NCI-H524 (cell line): ENCODE measurements around the gene GORASP1.
A peak's percentile ranks its signal among the peaks of the same experiment; 100 is the strongest.
"Not testable (repeated sequence)": the region's sequence is repeated elsewhere in the genome, so short reads cannot be mapped to it uniquely, and the experiment has no call there.

Source experiments
- DNase-seq, 2 experiments: peaks; one replicate each; lab custom pipeline; 2025; lab: John Stamatoyannopoulos, UW

The GORASP1 gene

DNA sequence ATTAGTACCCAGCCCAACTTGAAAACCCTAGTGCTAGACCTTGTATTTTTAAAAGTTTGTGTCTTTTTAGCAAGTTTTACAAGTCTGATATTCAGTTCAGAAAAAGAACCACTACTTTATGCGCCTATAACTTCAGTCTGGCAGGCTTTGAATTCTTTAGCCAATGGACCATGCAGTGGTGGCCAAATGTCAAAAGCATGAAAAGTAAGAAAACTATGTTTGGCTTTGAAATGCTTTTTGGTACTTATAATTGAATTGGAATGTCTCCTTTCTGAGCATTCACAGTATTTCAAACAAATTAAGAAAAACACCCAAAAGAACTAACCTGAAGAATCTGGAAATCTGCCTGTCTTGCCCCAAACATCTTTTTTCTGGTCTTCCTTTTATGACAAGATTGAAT lies 42.8 kb downstream of the GORASP1 start:
- no peak for DNase-seq

- DNase-seq: no peak
These were observed 44.3 kb downstream of the GORASP1 start for GRCh38 chr3:39063143-39063542.

GRCh38 chr3:39062180-39062579 lies 45.2 kb downstream of the GORASP1 start:
- no peak for DNase-seq

GRCh38 chr3:39061228-39061627 lies 46.2 kb downstream of the GORASP1 start:
- not testable (repeated sequence) for DNase-seq

DNA sequence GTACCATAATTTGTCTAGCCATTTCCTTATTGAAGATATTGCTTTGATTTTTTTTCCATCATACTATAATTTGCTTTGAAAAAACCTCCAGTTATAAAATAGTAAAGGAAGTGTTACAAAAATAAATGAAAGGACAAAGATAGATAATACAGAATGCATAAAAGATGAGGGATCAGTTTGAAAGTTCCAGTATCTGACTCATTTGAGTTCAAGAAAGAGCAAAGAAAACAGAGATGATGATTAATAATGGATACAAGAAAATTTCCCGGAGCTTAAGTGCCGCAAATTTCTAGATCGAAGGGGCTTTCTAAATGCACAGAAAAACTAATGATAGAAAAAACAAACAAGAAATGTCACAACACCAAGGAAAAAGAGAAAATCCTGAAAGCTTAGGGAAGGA lies 51.3 kb downstream of the GORASP1 start:
- no peak for DNase-seq

DNA sequence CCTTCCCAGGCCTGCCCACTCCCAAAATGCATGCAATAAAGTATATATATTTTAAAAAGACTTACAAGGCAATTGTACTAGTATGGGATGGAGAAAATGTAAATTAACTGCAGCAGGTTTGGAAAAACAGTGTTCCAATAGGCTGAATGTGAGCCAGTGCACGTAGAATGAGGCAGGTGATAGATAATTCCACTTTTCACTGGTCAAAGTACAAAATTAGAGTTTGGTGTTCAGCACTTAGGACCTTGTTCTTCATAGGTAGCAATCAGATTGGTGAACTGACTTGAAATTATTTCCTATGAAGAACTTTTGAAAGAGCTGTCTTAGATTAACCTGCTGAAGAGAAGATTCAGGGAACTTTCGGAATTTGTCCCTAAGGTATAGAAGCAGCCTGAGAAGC lies 53.7 kb downstream of the GORASP1 start:
- DNase-seq: no peak

DNA sequence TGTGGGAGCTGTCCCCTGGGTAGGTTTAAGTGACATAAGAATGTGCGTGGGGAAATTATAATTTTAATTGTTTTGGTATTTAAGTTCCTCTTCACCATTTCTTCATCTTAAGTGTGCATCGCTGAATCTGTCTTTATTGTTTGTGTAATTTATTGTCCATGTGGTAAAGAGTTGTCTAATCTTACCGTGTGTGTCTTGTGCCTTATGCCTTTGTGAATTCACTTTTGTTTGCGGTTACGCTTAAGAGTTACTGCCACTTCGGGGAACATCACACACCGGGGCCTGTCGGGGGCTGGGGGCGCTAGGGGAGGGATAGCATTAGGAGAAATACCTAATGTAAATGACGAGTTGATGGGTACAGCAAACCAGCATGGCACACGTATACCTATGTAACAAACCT lies 54.8 kb downstream of the GORASP1 start:
- DNase-seq: peak in 1 of 2 experiments; percentile 23

- peak; percentile 77 to 90 for DNase-seq
These were observed 55.5 kb downstream of the GORASP1 start, which contains the start of the genes SCN11A and WDR48 for GRCh38 chr3:39051649-39052561. TSS of gene SCN11A (minus strand) at chr3:39051944. CDS start at chr3:38950362, 101,582 bp downstream. TSS of gene WDR48 (plus strand) at chr3:39052016. CDS start at chr3:39052026, 10 bp downstream.

GRCh38 chr3:39050029-39050428 lies 57.4 kb downstream of the GORASP1 start:
- DNase-seq: no peak
